ENCODE results near the gene EPB41L1.

The EPB41L1 gene

GRCh38 chr20:36117638-36118037, 36.9 kb upstream of the EPB41L1 start:
- TF ChIP-seq CTCF (IDR thresholded peaks at IDR 0.05; ENCODE audit: borderline replicate concordance, insufficient read depth, low read depth, low read length) = no peak
- no peak overlapping the region for H3K4me3 ChIP-seq (ENCODE audit: low read depth, low read length)

DNA sequence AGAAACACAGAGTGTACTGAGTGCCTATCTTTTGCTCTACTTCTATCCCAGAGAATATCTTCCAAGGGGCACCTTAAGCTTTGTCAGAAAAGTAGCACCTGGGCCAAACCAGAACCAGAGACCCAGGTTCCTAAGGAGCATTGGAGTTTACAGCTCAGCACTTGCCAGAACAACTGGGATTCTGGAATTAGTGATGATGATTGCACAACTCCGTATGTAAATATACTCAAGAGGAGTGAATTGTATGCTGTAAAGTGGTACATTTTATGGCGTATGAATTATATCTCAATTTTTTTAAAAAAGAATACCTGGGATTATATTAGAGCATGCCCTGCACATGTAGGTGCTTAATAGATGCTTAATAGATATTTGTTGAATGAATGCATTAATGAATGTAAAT, 36.2 kb upstream of the EPB41L1 start:
- TF ChIP-seq CTCF (IDR thresholded peaks at IDR 0.05; ENCODE audit: borderline replicate concordance, insufficient read depth, low read depth, low read length) = no peak
- H3K4me3 ChIP-seq (ENCODE audit: low read depth, low read length) = no peak overlapping the region

DNA sequence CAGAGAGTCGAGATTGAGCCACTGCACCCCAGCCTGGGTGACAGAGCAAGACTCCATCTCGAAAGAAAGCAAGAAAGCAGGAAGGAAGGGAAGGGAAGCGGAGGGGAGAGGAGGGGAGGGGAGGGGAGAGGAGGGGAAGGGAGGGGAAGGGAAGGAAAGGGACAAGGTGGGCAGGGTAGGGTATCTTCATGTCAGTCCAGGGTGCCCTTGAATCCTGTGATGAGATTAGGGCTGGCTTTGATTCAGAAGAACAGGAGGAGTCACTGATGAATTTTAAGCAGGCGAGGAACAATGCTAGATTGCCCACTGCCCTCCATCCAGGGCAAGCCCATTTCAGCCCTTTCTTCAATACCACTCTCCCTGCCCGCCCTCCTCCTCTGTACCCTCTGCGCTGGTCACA, 35.0 kb upstream of the EPB41L1 start:
- TF ChIP-seq CTCF (IDR thresholded peaks at IDR 0.05; ENCODE audit: borderline replicate concordance, insufficient read depth, low read depth, low read length) = no peak
- H3K4me3 ChIP-seq (ENCODE audit: low read depth, low read length) = no peak overlapping the region

DNA sequence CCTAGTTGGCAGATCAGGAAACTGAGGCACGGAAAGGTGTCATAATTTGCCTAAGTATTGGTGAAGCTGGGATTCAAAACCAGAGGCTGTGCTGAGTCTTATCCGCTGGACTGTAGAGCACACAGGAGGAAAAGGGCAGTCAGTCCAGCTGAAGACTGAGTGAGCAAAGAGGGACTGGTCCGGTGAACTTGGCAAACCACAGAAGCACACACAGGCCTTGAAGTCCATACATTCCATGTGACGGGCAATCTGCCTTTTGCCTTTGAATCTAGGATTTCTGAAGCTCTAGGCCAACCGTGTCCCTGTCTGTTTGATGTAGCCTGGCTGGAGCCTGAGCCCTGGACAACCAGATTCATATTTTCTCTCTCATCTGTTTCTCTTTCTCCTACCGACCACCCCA, 34.3 kb upstream of the EPB41L1 start:
- no peak overlapping the region for H3K4me3 ChIP-seq (ENCODE audit: low read depth, low read length)
- no peak for TF ChIP-seq CTCF (IDR thresholded peaks at IDR 0.05; ENCODE audit: borderline replicate concordance, insufficient read depth, low read depth, low read length)

GRCh38 chr20:36120991-36121390, 33.5 kb upstream of the EPB41L1 start:
- H3K4me3 ChIP-seq (ENCODE audit: low read depth, low read length) = no peak overlapping the region
- no peak for TF ChIP-seq CTCF (IDR thresholded peaks at IDR 0.05; ENCODE audit: borderline replicate concordance, insufficient read depth, low read depth, low read length)

DNA sequence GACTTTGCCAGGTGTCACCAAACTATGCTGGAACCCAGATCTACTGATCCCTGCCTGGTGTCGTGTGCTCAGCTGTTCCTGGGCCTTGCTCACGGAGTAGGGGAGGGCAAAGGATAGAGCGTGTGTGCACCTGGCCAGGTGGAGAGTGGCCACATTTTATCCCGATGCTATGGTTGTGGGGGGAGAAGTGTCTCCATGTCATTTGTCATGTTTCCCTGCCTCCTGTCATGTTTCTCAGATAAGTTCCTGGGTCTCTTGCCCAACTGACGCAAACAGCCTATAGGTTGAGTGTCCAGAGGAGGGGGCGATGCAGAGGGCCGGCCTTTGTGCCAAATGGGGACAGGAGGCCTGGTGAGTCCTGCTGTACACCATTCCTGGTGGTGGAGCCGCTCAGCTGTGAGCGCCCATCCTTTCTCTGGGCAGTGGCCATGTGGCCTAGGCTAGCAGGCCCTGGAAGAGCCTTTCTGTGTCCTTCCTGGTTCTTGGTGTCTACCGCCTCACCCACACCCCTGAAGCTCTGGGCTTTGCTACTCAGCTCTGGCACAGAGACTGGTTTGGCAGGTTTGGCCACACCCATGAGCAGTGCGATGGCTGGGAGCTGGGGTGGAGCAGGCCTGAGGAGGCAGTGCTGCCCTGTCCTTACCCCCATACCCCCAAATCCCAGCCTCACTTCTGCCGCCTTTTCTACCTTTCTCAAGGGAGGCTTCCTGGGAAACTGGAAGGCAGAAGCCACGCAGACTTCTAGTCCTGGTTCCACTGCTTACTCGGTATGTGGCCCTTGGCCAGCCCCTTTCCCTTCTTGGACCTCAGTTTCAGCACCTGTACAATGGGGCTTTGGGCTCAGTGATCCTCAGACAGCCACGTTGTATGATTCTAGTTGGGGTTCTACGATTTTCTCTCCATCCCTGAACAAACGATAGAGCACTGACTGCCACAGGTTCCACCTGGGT, 32.3 kb upstream of the EPB41L1 start:
- TF ChIP-seq CTCF (IDR thresholded peaks at IDR 0.05; ENCODE audit: borderline replicate concordance, insufficient read depth, low read depth, low read length) = no peak
- no peak overlapping the region for H3K4me3 ChIP-seq (ENCODE audit: low read depth, low read length)

DNA sequence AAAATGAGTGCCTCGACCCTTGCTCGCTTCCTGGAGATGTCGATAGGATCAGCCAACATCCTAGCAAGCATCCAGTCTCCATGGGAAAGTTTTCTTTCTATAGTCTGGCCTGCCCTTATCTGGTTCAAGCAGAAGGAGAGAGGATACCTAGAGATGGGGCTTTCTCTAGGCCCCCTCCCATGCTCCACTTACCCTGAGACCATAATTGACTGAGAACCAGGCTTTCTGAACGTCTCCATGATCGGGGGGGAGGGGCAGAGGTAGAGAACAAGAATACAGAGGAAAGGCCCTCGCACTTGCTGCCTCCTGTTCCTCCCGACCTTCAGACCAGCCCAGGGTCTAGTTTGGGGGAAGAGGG, 31.6 kb upstream of the EPB41L1 start:
- TF ChIP-seq CTCF (IDR thresholded peaks at IDR 0.05; ENCODE audit: borderline replicate concordance, insufficient read depth, low read depth, low read length) = no peak
- H3K4me3 ChIP-seq (ENCODE audit: low read depth, low read length) = no peak overlapping the region

All from GM12875 (cell line).